CD14-positive monocyte (primary cell): ENCODE measurements around the gene NAPG. TPM values are rescaled to one million over a fixed set of nuclear protein-coding genes. Genes with fewer than 3 reads are reported as not detected.

ENCODE experiments used
- DNase-seq, 3 donors: peaks; one replicate each; pipeline ENCODE4 v3.0.0-alpha.2; 2011 to 2022
- H2AFZ ChIP-seq: 2 replicates; pipeline ENCODE4 v1.6.0; 2012; ENCODE audit warnings: mild to moderate bottlenecking, low read depth, low read length, inconsistent platforms; ENCODE audit not compliant: insufficient read depth, poor library complexity, severe bottlenecking
- H3K27ac ChIP-seq, 2 donors: 1 replicate in 1 of 2; 2 replicates in 1 of 2; pipeline ENCODE4 v1.5.1; 2012 to 2013; ENCODE audit warnings: low read length in 2 of 2, control low read depth in 1 of 2, inconsistent platforms in 1 of 2, low read depth in 1 of 2, mild to moderate bottlenecking in 1 of 2
- H3K27me3 ChIP-seq, 2 donors: one replicate each; pipeline versions ENCODE4 v1.6.0 to v1.6.1; 2011 to 2013; ENCODE audit warnings: low read length in 2 of 2; ENCODE audit not compliant: control insufficient read depth in 2 of 2, insufficient read depth in 2 of 2
- H3K36me3 ChIP-seq, 2 donors: replicated peaks in 1 of 2; 1 replicate in 1 of 2; 2 replicates in 1 of 2; pipeline versions ENCODE4 v1.5.1 to v1.6.1; 2012 to 2013; ENCODE audit warnings: low read length in 2 of 2, control low read depth in 1 of 2, inconsistent platforms in 1 of 2, mild to moderate bottlenecking in 1 of 2; ENCODE audit not compliant: insufficient read depth in 2 of 2, control insufficient read depth in 1 of 2
- H3K4me1 ChIP-seq, 2 donors: 1 replicate in 1 of 2; 2 replicates in 1 of 2; pipeline versions ENCODE4 v1.5.1 to v1.6.1; 2012 to 2013; ENCODE audit warnings: low read length in 2 of 2, control low read depth in 1 of 2, inconsistent platforms in 1 of 2, mild to moderate bottlenecking in 1 of 2, moderate library complexity in 1 of 2; ENCODE audit not compliant: insufficient read depth in 2 of 2, control insufficient read depth in 1 of 2
- H3K4me2 ChIP-seq: replicated peaks from 2 replicates; pipeline ENCODE3; 2012; ENCODE audit warnings: low read length, moderate library complexity, mild to moderate bottlenecking; ENCODE audit not compliant: poor library complexity, severe bottlenecking; ENCODE audit errors: extremely low read depth
- H3K4me3 ChIP-seq, 3 experiments: fragments of 200-600 bp in 1 of 3; sonication (generic) in 1 of 3; replicated peaks in 1 of 3; 1 replicate in 2 of 3; 2 replicates in 1 of 3; pipeline ENCODE4 v1.5.1; 2011 to 2013; ENCODE audit warnings: low read length in 3 of 3, mild to moderate bottlenecking in 3 of 3, control low read depth in 2 of 3, low read depth in 2 of 3, inconsistent platforms in 1 of 3, moderate library complexity in 1 of 3
- H3K79me2 ChIP-seq: 2 replicates; pipeline ENCODE4 v1.6.0; 2012; ENCODE audit warnings: mild to moderate bottlenecking, control low read depth, inconsistent platforms, low read length, moderate library complexity; ENCODE audit not compliant: insufficient read depth
- H3K9ac ChIP-seq: 2 replicates; pipeline ENCODE4 v1.6.0; 2017; ENCODE audit warnings: low read length, mild to moderate bottlenecking; ENCODE audit not compliant: insufficient read depth, poor library complexity, severe bottlenecking
- H3K9me3 ChIP-seq, 2 donors: replicated peaks in 1 of 2; 1 replicate in 1 of 2; 2 replicates in 1 of 2; pipeline versions ENCODE4 v1.5.1 to v1.6.1; 2012 to 2013; ENCODE audit warnings: low read length in 2 of 2, control low read depth in 1 of 2; ENCODE audit not compliant: control insufficient read depth in 1 of 2, insufficient read depth in 1 of 2
- H4K20me1 ChIP-seq: 2 replicates; pipeline ENCODE4 v1.6.0; 2012; ENCODE audit warnings: mild to moderate bottlenecking, low read length, control low read depth, moderate library complexity; ENCODE audit not compliant: insufficient read depth
- H3K27ac Mint-ChIP-seq, 7 donors: one replicate each; pipeline ENCODE4 v1.8.0; 2020; ENCODE audit warnings: mild to moderate bottlenecking in 7 of 7, mixed read lengths in 7 of 7, moderate library complexity in 6 of 7, inconsistent platforms in 2 of 7
- H3K27me3 Mint-ChIP-seq, 3 donors: one replicate each; pipeline ENCODE4 v1.8.0; 2021 to 2022; ENCODE audit warnings: low read depth in 3 of 3, mild to moderate bottlenecking in 3 of 3, mixed read lengths in 3 of 3, moderate library complexity in 3 of 3, inconsistent platforms in 1 of 3
- H3K36me3 Mint-ChIP-seq, 2 donors: one replicate each; pipeline ENCODE4 v1.8.0; 2020; ENCODE audit warnings: mixed read lengths in 2 of 2, inconsistent platforms in 1 of 2, mild to moderate bottlenecking in 1 of 2
- H3K4me1 Mint-ChIP-seq: one replicate; pipeline ENCODE4 v1.8.0; 2020; ENCODE audit warnings: mild to moderate bottlenecking, mixed read lengths
- H3K4me3 Mint-ChIP-seq, 2 donors: one replicate each; pipeline ENCODE4 v1.8.0; 2020; ENCODE audit warnings: mild to moderate bottlenecking in 2 of 2, mixed read lengths in 2 of 2, moderate library complexity in 1 of 2
- H3K9me3 Mint-ChIP-seq, 7 donors: one replicate each; pipeline ENCODE4 v1.8.0; 2020 to 2022; ENCODE audit warnings: mixed read lengths in 7 of 7, mild to moderate bottlenecking in 6 of 7, moderate library complexity in 6 of 7, inconsistent platforms in 2 of 7
- CTCF ChIP-seq: fragments of 200-600 bp; IDR thresholded peaks from one replicate; pipeline ENCODE4 v1.8.0; 2022; ENCODE audit warnings: antibody characterized with exemption, mild to moderate bottlenecking
- WGBS: methylation state at CpG from one replicate; pipeline ENCODE4 v1.1.5; 2013; ENCODE audit warnings: missing lambda C conversion rate; ENCODE audit not compliant: insufficient coverage; 5-methylcytosine and 5-hydroxymethylcytosine counted together
- intact Hi-C, 2 donors: fragments of 100-400 bp; cut with micrococcal nuclease; formaldehyde crosslinking; loops; one replicate each; pipeline versions ENCODE4 v1.15.0 to v1.15.1; 2023
- polyA plus RNA-seq, 3 donors: library from polyadenylated mRNA; depleted of rRNA in 1 of 3; unstranded in 2 of 3; stranded (reverse) in 1 of 3; fragments of 300-500 nt in 2 of 3; fragments of >200 nt in 1 of 3; fragmentation: Illumina TruSeq in 2 of 3; gene quantifications; 1 replicate in 2 of 3; 2 replicates in 1 of 3; pipeline ENCODE4 v1.2.3, GENCODE V29; 2012 to 2021

NAPG gene
- polyA plus RNA-seq, 3 donors, result 14.8 to 17.5 (median 15.9) TPM

DNA sequence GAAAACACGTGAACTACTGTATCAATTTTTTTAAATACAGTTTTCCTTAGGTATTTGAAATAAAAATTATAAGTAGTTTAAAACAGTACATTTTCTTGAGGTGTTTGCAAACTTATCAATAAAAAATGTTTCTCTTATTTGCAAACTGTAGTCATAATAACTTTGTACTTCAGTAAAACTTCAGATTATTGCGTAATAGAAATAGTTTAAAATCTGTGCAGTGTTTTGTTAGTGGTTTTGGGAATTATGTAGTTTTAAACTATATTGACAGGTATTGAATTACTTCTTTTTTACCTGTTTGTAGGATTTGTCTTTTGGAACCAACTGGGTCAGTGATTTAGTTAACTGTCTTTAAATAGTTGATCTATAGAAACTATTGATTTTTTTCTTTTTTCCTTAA, 7.3 kb downstream of the NAPG start:
- no peak for TF ChIP-seq CTCF
- Mint-ChIP-seq H3K27ac (no peak overlapping the region), H3K4me1 (peaks cover 25% of the 10 kb centered on the region), H3K4me3 (no peak overlapping the region), H3K36me3 (peaks cover 23 to 37% of the 10 kb centered on the region in 2 donors), H3K9me3 (no peaks in the 10 kb centered on the region), H3K27me3 (no peaks in the 10 kb centered on the region)
- no CpG with 5 or more reads among the region's 2 CpGs for WGBS
- no peaks in the 10 kb centered on the region for H3K9me3 ChIP-seq
- H3K79me2 ChIP-seq, result peaks cover 70% of the 10 kb centered on the region
- intact Hi-C loops, result no loop called here
- peaks cover 20 to 62% of the 10 kb centered on the region in 2 donors for H3K36me3 ChIP-seq
- H4K20me1 ChIP-seq, result peaks cover 45% of the 10 kb centered on the region
- no peak for DNase-seq
- H3K4me3 ChIP-seq, result no peak overlapping the region
- H3K4me1 ChIP-seq, result peaks cover 16 to 22% of the 10 kb centered on the region in 2 donors
- H3K27me3 ChIP-seq, result no peaks in the 10 kb centered on the region
- no peak overlapping the region for H2AFZ ChIP-seq
- H3K27ac ChIP-seq, result no peak overlapping the region
- H3K4me2 ChIP-seq, result no peak overlapping the region
- no peak overlapping the region for H3K9ac ChIP-seq

DNA sequence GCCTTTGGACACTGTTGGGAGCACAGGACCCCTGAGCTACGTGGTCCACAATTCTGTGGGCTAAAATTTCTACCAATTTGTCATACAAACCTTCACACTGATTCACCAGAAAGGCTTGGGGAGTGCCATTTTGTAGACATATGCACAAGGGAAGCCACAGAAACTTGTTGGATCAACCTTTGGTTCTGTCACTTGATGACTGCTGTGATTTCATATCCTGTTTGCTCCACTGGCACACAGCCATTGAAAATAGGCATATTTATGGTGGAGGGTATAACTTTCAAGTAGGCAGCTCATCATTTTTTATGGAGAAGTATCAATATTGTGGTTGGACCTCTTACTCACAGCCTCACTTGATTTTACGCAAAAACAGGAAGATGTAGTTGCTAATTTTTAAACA, 10.5 kb downstream of the NAPG start:
- no CpG with 5 or more reads among the region's 2 CpGs for WGBS
- no peaks in the 10 kb centered on the region for H3K4me1 Mint-ChIP-seq
- no peak overlapping the region for H3K9ac ChIP-seq

More for the DNA sequence above, 10.5 kb downstream of the NAPG start:
- Mint-ChIP-seq H3K9me3 (no peaks in the 10 kb centered on the region), H3K4me3 (no peak overlapping the region), H3K27me3 (no peaks in the 10 kb centered on the region), H3K36me3 (peaks cover 48 to 64% of the 10 kb centered on the region in 2 donors), H3K27ac (no peak overlapping the region)
- no peak overlapping the region for H3K27ac ChIP-seq
- intact Hi-C loops, result no loop called here
- H3K4me2 ChIP-seq, result no peak overlapping the region
- H3K36me3 ChIP-seq, result peaks cover 44 to 88% of the 10 kb centered on the region in 2 donors
- H4K20me1 ChIP-seq, result peaks cover 15% of the 10 kb centered on the region
- no peaks in the 10 kb centered on the region for H3K9me3 ChIP-seq
- H2AFZ ChIP-seq, result no peak overlapping the region
- no peaks in the 10 kb centered on the region for H3K27me3 ChIP-seq
- no peaks in the 10 kb centered on the region for H3K4me1 ChIP-seq
- no peak overlapping the region for H3K4me3 ChIP-seq
- TF ChIP-seq CTCF, result no peak
- no peak for DNase-seq
- peaks cover 38% of the 10 kb centered on the region for H3K79me2 ChIP-seq
